Measurements from ENCODE around the gene CUX1.

CUX1 gene

DNA sequence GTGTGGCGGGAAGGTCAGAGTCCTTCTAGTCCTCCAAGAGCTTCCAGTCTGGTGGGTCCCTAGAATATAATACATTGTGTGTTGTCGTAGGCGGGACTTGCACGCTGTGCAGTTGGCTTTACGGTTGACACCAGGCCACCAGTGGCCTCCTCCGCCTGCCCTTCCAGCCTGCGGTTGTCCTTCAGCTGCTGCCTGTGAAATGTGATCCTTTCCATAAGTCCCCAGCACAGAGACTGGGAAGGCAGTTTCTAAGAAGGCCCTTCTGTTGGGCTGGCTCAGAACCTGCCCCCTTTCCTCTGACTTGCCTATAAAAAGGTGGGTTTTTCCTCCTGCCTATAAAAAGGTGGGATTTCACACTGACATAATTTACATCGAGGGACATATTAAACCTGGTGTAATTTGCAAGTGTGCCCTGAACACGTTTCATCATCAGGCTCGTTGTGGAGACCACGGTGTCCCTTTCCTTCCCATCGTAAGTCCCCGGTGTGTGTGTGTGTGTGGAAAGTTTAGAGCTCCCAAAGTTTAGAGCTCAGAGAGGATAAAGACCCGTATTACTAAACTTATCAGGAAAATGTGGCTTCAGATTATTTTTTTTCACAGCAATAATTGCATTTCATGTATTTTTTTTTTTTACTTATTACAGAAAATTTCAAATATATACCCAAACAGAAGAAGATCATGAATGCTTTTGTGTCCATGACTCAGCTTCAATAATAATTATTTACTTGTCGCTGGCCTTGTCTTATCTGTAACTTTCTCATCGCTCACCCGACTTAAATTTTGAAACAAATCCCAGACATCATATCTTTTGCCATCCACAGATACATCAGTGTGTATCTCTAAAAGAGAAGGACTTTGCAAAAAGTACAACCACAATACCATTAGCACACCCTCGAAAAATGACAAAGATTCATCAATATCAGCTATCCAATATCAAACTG is 45.1 kb downstream of the CUX1 start (continued):
- TF ChIP-seq ZNF148 (tag by site-specific recombination; IDR thresholded peaks at IDR 0.05; ENCODE audit: borderline replicate concordance) (no peak), KLF16 (tag by site-specific recombination; IDR thresholded peaks at IDR 0.05) (no peak), ZBTB44 (tag by site-specific recombination; IDR thresholded peaks at IDR 0.05) (no peak), KLF8 (tag by site-specific recombination; IDR thresholded peaks at IDR 0.05) (no peak), ZNF768 (tag by site-specific recombination; IDR thresholded peaks at IDR 0.05) (no peak; the same call in 1 of the 2 replicates), ZNF560 (tag by site-specific recombination; IDR thresholded peaks at IDR 0.05; ENCODE audit: borderline replicate concordance) (no peak), ZNF600 (tag by site-specific recombination; IDR thresholded peaks at IDR 0.05) (peak; percentile 88), SP7 (tag by site-specific recombination; IDR thresholded peaks at IDR 0.05) (peak; percentile 77), ZNF112 (tag by site-specific recombination; IDR thresholded peaks at IDR 0.05) (no peak), ATF2 (tag by site-specific recombination; IDR thresholded peaks at IDR 0.05; ENCODE audit: low read depth) (no peak), ZEB2 (tag by site-specific recombination; IDR thresholded peaks at IDR 0.05) (0 out of 2 replicates have a peak, but pooled peaks have one; percentile 36), YY1 (tag by site-specific recombination; IDR thresholded peaks at IDR 0.05) (no peak), ZNF394 (tag by site-specific recombination; IDR thresholded peaks at IDR 0.05; ENCODE audit: borderline replicate concordance) (no peak), ZNF558 (tag by site-specific recombination; IDR thresholded peaks at IDR 0.05) (no peak), AEBP2 (tag by site-specific recombination; IDR thresholded peaks at IDR 0.05; ENCODE audit: borderline replicate concordance) (no peak), ZNF239 (tag by site-specific recombination; IDR thresholded peaks at IDR 0.05) (no peak), ZFHX2 (tag by site-specific recombination; conservative IDR thresholded peaks at IDR 0.05) (peak; percentile 69; the same call in 1 of the 2 replicates), TRIM28 (IDR thresholded peaks at IDR 0.05; ENCODE audit: borderline replicate concordance, low read length) (no peak), ZBTB1 (tag by site-specific recombination; IDR thresholded peaks at IDR 0.05) (no peak), ZNF664 (tag by site-specific recombination; IDR thresholded peaks at IDR 0.05) (no peak), HOXA7 (CRISPR knock-in tag; IDR thresholded peaks at IDR 0.05; ENCODE audit: borderline replicate concordance) (no peak), KLF1 (tag by site-specific recombination; IDR thresholded peaks at IDR 0.05) (no peak), ZNF350 (tag by site-specific recombination; IDR thresholded peaks at IDR 0.05) (no peak)
- TF ChIP-seq, protein P1, sequence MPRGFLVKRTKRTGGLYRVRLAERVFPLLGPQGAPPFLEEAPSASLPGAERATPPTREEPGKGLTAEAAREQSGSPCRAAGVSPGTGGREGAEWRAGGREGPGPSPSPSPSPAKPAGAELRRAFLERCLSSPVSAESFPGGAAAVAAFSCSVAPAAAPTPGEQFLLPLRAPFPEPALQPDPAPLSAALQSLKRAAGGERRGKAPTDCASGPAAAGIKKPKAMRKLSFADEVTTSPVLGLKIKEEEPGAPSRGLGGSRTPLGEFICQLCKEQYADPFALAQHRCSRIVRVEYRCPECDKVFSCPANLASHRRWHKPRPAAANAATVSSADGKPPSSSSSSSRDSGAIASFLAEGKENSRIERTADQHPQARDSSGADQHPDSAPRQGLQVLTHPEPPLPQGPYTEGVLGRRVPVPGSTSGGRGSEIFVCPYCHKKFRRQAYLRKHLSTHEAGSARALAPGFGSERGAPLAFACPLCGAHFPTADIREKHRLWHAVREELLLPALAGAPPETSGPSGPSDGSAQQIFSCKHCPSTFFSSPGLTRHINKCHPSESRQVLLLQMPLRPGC (tag by site-specific recombination; IDR thresholded peaks at IDR 0.05): no peak
- TF ChIP-seq, protein P2, sequence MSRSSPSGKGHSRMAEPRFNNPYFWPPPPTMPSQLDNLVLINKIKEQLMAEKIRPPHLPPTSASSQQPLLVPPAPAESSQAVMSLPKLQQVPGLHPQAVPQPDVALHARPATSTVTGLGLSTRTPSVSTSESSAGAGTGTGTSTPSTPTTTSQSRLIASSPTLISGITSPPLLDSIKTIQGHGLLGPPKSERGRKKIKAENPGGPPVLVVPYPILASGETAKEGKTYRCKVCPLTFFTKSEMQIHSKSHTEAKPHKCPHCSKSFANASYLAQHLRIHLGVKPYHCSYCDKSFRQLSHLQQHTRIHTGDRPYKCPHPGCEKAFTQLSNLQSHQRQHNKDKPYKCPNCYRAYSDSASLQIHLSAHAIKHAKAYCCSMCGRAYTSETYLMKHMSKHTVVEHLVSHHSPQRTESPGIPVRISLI (tag by site-specific recombination; IDR thresholded peaks at IDR 0.05): no peak
- TF ChIP-seq, protein P3, sequence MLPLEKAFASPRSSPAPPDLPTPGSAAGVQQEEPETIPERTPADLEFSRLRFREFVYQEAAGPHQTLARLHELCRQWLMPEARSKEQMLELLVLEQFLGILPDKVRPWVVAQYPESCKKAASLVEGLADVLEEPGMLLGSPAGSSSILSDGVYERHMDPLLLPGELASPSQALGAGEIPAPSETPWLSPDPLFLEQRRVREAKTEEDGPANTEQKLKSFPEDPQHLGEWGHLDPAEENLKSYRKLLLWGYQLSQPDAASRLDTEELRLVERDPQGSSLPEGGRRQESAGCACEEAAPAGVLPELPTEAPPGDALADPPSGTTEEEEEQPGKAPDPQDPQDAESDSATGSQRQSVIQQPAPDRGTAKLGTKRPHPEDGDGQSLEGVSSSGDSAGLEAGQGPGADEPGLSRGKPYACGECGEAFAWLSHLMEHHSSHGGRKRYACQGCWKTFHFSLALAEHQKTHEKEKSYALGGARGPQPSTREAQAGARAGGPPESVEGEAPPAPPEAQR (tag by site-specific recombination; IDR thresholded peaks at IDR 0.05): no peak
